Measurements from ENCODE around the gene SLC27A4. TPM values are rescaled to one million over a fixed set of nuclear protein-coding genes. Genes with fewer than 3 reads are reported as not detected.
A peak's percentile ranks its signal among the peaks of the same experiment; 100 is the strongest.
"Not testable (repeated sequence)": the region's sequence is repeated elsewhere in the genome, so short reads cannot be mapped to it uniquely, and the experiment has no call there.

The SLC27A4 gene
- total RNA-seq, 1 donor from 2014 or later: 19.7 TPM

- FAIRE-seq (no peak), DNase-seq (ENCODE audit: low read depth) (no peak)
- no peak overlapping the region for H3K4me3 ChIP-seq (ENCODE audit: low read depth, low read length)
- TF ChIP-seq, protein P1, sequence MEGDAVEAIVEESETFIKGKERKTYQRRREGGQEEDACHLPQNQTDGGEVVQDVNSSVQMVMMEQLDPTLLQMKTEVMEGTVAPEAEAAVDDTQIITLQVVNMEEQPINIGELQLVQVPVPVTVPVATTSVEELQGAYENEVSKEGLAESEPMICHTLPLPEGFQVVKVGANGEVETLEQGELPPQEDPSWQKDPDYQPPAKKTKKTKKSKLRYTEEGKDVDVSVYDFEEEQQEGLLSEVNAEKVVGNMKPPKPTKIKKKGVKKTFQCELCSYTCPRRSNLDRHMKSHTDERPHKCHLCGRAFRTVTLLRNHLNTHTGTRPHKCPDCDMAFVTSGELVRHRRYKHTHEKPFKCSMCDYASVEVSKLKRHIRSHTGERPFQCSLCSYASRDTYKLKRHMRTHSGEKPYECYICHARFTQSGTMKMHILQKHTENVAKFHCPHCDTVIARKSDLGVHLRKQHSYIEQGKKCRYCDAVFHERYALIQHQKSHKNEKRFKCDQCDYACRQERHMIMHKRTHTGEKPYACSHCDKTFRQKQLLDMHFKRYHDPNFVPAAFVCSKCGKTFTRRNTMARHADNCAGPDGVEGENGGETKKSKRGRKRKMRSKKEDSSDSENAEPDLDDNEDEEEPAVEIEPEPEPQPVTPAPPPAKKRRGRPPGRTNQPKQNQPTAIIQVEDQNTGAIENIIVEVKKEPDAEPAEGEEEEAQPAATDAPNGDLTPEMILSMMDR (IDR thresholded peaks at IDR 0.05; ENCODE audit: insufficient read depth, low read length, severe bottlenecking): no peak
- H3K36me3 ChIP-seq (ENCODE audit: control insufficient read depth, insufficient read depth, low read length): peaks cover 9% of the 10 kb centered on the region
- no peaks in the 10 kb centered on the region for H3K27me3 ChIP-seq (ENCODE audit: control insufficient read depth, insufficient read depth, low read length)
Measured at GRCh38 chr9:128333451-128333869, 6.9 kb upstream of the SLC27A4 start.

DNA sequence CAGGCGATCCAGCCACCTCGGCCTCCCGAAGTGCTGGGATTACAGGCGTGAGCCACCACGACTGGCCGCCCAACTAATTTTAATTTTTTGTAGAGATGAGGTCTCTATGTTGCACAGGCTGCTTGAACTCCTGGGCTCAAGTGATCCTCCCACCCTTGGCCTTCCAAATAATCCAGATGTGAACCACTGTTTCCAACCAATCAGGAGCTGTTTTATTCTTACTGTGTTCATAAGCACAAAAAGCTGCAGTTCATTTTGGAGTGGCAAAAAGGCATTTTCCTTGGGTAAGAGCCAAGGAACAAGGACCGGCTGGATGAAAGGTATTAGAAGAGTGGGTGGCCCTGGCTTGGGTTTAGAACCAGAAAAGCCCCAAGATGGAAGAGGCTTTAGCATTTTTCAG lies 5.2 kb upstream of the SLC27A4 start:
- Histone ChIP-seq H3K4me3 (ENCODE audit: low read depth, low read length) (no peak overlapping the region), H3K27me3 (ENCODE audit: control insufficient read depth, insufficient read depth, low read length) (no peaks in the 10 kb centered on the region), H3K36me3 (ENCODE audit: control insufficient read depth, insufficient read depth, low read length) (peaks cover 9% of the 10 kb centered on the region)
- FAIRE-seq (no peak), DNase-seq (ENCODE audit: low read depth) (no peak)
- TF ChIP-seq, protein P1 (IDR thresholded peaks at IDR 0.05; ENCODE audit: insufficient read depth, low read length, severe bottlenecking): no peak

DNA sequence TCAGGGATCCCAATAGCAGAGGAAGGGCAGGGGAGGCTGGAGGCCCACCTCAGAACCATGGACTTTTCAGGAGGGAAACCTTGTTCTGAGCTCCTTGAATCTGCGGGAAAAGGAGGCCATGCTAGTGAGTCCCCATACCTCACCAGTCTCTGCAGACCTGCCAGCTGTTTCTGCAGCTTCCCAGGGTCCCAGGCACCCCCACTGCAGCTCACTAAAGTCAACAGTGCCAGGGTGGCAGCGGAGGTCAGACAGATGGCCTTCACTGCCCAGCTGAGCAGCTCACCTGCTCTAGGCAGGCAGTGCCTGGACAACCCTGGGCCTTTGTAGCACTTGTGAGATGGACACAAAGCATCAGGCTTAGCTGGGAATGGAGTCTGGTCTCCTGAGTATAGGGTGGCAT lies 4.4 kb upstream of the SLC27A4 start:
- TF ChIP-seq, protein P1 (IDR thresholded peaks at IDR 0.05; ENCODE audit: insufficient read depth, low read length, severe bottlenecking): no peak
- H3K4me3 ChIP-seq (ENCODE audit: low read depth, low read length): no peak overlapping the region
- no peaks in the 10 kb centered on the region for H3K27me3 ChIP-seq (ENCODE audit: control insufficient read depth, insufficient read depth, low read length)
- no peak for DNase-seq (ENCODE audit: low read depth)
- FAIRE-seq: no peak
- peaks cover 9% of the 10 kb centered on the region for H3K36me3 ChIP-seq (ENCODE audit: control insufficient read depth, insufficient read depth, low read length)

DNA sequence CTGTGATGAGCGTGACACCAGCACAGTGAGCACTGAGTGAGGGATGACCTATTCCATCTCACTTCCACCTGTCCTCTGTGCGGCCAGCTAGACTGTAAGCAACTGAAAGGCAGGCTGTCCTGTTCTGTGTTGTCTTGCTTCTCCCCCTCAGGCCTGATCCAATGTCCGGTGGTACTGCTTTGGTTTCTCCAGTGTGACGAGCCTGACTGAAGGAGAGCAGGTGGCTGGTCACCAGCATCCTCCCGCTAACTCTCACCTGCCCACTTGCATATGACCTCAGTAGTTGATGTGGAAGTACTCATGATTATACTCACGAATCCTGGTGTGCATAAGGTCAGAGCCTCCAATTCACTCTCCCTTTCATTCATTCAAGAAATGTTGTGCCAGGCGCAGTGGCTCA lies 2.4 kb upstream of the SLC27A4 start:
- TF ChIP-seq, protein P1 (IDR thresholded peaks at IDR 0.05; ENCODE audit: insufficient read depth, low read length, severe bottlenecking): no peak
- FAIRE-seq (no peak), DNase-seq (ENCODE audit: low read depth) (no peak)
- Histone ChIP-seq H3K4me3 (ENCODE audit: low read depth, low read length) (no peak overlapping the region), H3K36me3 (ENCODE audit: control insufficient read depth, insufficient read depth, low read length) (peaks cover 3% of the 10 kb centered on the region), H3K27me3 (ENCODE audit: control insufficient read depth, insufficient read depth, low read length) (no peaks in the 10 kb centered on the region)

- not testable (repeated sequence) for H3K27me3 ChIP-seq (ENCODE audit: control insufficient read depth, insufficient read depth, low read length); DNase-seq (ENCODE audit: low read depth); FAIRE-seq; H3K4me3 ChIP-seq (ENCODE audit: low read depth, low read length)
- H3K36me3 ChIP-seq (ENCODE audit: control insufficient read depth, insufficient read depth, low read length): peaks cover 14% of the 10 kb centered on the region
Measured at GRCh38 chr9:128338852-128339614, 1.3 kb upstream of the SLC27A4 start.

GRCh38 chr9:128340691-128341434 lies 536 bp downstream of the SLC27A4 start:
- Histone ChIP-seq H3K36me3 (ENCODE audit: control insufficient read depth, insufficient read depth, low read length) (peaks cover 31% of the 10 kb centered on the region), H3K4me3 (ENCODE audit: low read depth, low read length) (peak overlapping the region; percentile 77), H3K27me3 (ENCODE audit: control insufficient read depth, insufficient read depth, low read length) (no peaks in the 10 kb centered on the region)
- DNase-seq (ENCODE audit: low read depth) (no peak), FAIRE-seq (no peak)
- TF ChIP-seq, protein P1 (IDR thresholded peaks at IDR 0.05; ENCODE audit: insufficient read depth, low read length, severe bottlenecking): no peak
